Measurements from ENCODE around the gene ZDHHC12.

- no peak for TF ChIP-seq CTCF (conservative IDR thresholded peaks at IDR 0.05)
- TF ChIP-seq ZFX (IDR thresholded peaks at IDR 0.05), result no peak
Observed at GRCh38 chr9:128723352-128723865, 518 bp downstream of the ZDHHC12 start.
